ENCODE results near the gene MCM8.

The MCM8 gene

GRCh38 chr20:5950271-5951031 is at the start of gene MCM8, which contains the start of gene TRMT6:
Gene MCM8, plus strand, starts transcription at chr20:5950652. Its CDS starts 1,364 bp downstream, at chr20:5952016.
Gene TRMT6, minus strand, starts transcription at chr20:5950533. Its CDS starts 128 bp downstream, at chr20:5950405.
- CTCF ChIA-PET, result interaction anchor here (1.3 kb wide), 1 partner anchor 422 kb away, joined by 5 read pairs; no protein-coding TSS in a partner anchor
- TF ChIP-seq, protein P1, sequence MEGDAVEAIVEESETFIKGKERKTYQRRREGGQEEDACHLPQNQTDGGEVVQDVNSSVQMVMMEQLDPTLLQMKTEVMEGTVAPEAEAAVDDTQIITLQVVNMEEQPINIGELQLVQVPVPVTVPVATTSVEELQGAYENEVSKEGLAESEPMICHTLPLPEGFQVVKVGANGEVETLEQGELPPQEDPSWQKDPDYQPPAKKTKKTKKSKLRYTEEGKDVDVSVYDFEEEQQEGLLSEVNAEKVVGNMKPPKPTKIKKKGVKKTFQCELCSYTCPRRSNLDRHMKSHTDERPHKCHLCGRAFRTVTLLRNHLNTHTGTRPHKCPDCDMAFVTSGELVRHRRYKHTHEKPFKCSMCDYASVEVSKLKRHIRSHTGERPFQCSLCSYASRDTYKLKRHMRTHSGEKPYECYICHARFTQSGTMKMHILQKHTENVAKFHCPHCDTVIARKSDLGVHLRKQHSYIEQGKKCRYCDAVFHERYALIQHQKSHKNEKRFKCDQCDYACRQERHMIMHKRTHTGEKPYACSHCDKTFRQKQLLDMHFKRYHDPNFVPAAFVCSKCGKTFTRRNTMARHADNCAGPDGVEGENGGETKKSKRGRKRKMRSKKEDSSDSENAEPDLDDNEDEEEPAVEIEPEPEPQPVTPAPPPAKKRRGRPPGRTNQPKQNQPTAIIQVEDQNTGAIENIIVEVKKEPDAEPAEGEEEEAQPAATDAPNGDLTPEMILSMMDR (conservative IDR thresholded peaks at IDR 0.05; ENCODE audit: low read depth), result no peak
- peak within 1 kb of the TSS; percentile 92 for H3K27ac ChIP-seq
- peak; percentile 93 for DNase-seq (ENCODE audit: low spot score)
- POLR2A ChIA-PET (ENCODE audit: low non-redundant PET), result interaction anchor here (0.6 kb wide), 1 partner anchor 8 kb away, joined by 3 read pairs; no protein-coding TSS in a partner anchor

DNA sequence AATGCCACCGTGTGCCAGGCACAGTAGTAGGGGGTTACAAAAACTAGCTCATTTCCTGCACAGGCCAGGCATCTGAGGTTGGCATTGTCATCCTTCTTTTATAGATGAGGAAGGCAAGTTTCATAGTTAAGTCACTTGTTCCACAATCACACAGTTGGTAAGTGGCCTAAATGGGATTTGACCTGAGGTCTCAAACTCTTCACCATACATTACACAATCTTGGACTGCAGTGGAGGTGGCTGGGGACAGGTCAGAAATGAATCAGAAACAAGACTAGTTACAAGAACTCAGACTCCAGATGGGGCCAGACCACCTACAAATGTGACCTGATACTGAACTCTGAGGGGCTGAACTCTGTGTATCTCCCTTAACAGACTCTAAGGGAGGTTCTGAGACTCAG is 49.5 kb upstream of the MCM8 start:
- no peak for DNase-seq (ENCODE audit: low spot score)
- ChIA-PET POLR2A (ENCODE audit: low non-redundant PET) (no interaction called here), CTCF (no interaction called here)
- no peak overlapping the region for H3K27ac ChIP-seq
- TF ChIP-seq, protein P1 (conservative IDR thresholded peaks at IDR 0.05; ENCODE audit: low read depth), result no peak

DNA sequence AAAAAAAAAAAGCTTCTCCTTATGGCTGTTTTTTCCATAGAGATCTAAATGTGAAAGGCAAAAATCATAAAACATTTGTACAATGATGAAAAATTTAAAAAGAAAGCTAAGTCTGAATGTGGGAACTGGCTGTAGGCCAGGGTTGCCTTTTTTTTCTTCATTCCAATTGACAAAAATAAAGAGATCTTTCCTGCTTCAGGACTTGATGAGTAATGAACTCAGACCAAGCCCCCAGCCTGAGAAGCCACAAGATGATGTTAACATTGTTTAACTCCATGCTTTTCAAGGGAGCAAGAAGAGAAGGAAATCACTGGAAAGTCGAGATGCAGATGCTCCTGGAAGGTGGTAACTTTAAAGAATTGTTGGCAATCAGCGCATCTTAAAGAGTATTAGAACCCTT is 41.5 kb upstream of the MCM8 start:
- TF ChIP-seq, protein P1 (conservative IDR thresholded peaks at IDR 0.05; ENCODE audit: low read depth), result no peak
- ChIA-PET POLR2A (ENCODE audit: low non-redundant PET) (no interaction called here), CTCF (no interaction called here)
- H3K27ac ChIP-seq, result no peak overlapping the region
- no peak for DNase-seq (ENCODE audit: low spot score)

GRCh38 chr20:5910186-5910585 is 40.3 kb upstream of the MCM8 start:
- DNase-seq (ENCODE audit: low spot score), result no peak
- no peak overlapping the region for H3K27ac ChIP-seq
- ChIA-PET POLR2A (ENCODE audit: low non-redundant PET) (no interaction called here), CTCF (no interaction called here)
- TF ChIP-seq, protein P1 (conservative IDR thresholded peaks at IDR 0.05; ENCODE audit: low read depth), result no peak

DNA sequence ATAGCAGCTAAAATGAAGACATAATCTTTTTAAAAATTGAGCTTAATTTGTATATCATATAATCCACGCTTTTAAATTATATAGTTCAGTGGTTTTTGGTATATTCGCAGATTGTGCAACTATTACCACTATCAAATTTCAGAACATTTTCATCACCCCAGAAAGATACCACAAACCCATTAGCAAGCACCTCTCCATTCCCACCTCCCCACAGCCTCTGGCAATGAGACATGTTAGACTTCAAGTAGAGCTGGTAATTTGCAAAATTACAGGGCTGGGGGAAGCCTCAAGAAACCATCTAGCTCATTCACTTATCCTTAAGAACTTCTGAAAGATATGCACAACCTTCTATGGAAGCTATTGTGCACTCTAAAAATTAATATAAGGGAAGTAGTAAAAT is 37.3 kb upstream of the MCM8 start:
- DNase-seq (ENCODE audit: low spot score), result no peak
- POLR2A ChIA-PET (ENCODE audit: low non-redundant PET), result no interaction called here
- CTCF ChIA-PET, result interaction anchor here (0.7 kb wide), 2 partner anchors 34 to 234 kb away, joined by 3 to 5 read pairs; no protein-coding TSS in a partner anchor
- TF ChIP-seq, protein P1 (conservative IDR thresholded peaks at IDR 0.05; ENCODE audit: low read depth), result no peak
- H3K27ac ChIP-seq, result no peak overlapping the region

GRCh38 chr20:5914859-5915258 is 35.6 kb upstream of the MCM8 start:
- TF ChIP-seq, protein P1 (conservative IDR thresholded peaks at IDR 0.05; ENCODE audit: low read depth), result no peak
- ChIA-PET POLR2A (ENCODE audit: low non-redundant PET) (no interaction called here), CTCF (interaction anchor here (1.0 kb wide), 2 partner anchors 29 to 415 kb away, joined by 3 to 12 read pairs; no protein-coding TSS in a partner anchor)
- DNase-seq (ENCODE audit: low spot score), result no peak
- H3K27ac ChIP-seq, result no peak overlapping the region

Measured in RWPE1 (cell line).